OCI-M1 (cell line): ENCODE results near the gene LTBP1.
"Not testable (repeated sequence)": the region's sequence is repeated elsewhere in the genome, so short reads cannot be mapped to it uniquely, and the experiment has no call there.

Experiments
- DNase-seq: peaks from one replicate; lab custom pipeline; 2025; lab: John Stamatoyannopoulos, UW

Gene LTBP1

DNA sequence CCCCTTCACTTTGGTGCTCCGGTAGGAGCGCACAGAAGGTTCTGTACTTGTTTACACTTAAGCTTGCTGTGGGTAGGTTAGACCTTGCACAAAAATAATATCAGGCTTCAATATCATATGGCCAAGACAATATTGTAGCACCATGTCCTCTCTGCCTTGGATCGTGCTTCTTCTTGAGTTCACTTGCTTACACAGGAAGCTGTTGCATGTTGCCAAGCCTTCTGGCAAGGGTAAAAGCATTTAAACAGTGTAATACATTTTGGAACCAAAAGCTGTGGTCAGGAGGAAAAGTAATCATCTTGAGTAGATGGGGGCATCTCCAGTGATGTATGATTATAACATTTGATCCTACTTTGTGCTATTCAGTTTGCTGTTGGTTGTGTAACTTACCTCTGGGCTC is 197.5 kb downstream of the LTBP1 start:
- DNase-seq: no peak

DNA sequence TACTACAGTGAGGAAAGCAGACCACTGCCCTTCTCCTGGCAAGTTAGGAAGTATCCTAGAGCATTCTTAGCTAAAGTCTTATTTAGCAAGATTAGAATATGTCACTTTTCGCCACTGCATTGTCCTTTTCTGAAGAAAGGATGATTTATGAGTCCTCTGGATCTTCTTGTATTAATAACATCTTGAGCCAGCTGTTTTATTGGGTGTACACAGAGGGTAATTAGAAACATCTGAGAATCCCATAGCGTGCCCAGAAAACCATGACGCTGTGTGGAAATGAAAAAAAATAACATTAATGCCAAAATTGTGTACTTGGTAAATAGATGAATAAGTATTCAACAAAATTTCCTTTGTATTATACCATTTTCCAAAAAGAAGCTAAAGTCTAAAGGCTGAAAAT is 198.7 kb downstream of the LTBP1 start:
- no peak for DNase-seq

DNA sequence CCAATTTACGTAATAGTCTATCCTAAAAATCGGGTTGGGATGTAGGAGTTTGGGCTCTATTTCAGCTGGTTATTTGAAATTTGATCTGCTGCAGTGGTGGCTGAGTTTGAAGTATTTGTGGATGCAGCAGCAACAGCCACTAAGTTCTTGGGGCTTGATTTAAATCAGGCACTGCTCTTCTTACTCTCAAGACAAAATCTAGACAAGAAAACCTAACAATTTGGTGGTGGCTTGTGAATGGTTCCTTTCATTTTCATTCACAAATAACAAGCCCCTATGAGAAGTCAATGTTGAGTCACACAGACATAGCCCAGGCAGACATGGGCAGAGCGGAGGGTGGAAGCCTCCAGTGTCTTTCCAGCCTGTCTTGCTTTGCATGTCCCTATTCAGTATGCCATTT is 199.3 kb downstream of the LTBP1 start:
- no peak for DNase-seq

DNA sequence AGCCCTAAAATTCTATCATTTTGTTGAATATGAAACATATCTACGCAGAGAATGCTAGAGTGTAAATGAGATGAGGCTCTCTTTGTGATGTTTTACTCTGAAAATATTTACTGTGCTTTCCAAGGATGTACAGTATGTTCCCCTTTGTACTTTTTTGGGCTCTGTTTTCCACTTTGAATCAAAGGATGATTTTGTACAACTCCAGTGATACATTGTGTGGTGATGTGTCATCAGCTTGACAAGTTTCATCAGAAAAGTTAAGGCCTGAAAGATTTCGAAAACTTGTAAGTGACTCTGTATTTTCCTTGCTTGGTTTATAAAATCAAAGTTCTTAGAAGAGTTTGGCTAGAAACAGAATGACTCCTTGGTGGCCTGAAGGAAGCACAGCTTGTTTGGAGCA is 206.3 kb downstream of the LTBP1 start:
- no peak for DNase-seq

DNA sequence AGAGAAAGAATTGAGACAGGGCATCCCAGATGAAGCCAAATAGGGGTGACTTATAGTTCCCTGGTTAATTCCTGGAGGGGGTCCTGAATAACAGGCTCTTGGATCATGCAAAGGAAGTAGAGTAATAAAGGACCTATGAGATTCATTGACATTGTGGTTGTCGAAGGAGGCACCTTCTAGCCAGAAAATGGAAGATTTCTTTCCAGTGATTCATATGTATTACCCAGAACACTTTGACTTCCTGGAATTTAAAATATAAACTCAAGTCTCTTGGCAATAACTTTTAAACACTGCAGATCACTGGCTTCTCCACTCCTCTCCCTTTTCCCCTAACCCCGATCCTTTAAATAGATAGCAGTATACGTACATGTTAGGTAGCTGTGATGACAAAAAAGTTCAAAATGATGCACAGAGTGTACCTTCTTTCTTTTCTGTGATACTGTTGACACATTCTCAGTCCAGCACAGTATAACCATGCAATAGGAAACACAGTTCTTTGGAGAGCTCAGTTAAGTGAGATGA is 211.8 kb downstream of the LTBP1 start:
- no peak for DNase-seq

DNA sequence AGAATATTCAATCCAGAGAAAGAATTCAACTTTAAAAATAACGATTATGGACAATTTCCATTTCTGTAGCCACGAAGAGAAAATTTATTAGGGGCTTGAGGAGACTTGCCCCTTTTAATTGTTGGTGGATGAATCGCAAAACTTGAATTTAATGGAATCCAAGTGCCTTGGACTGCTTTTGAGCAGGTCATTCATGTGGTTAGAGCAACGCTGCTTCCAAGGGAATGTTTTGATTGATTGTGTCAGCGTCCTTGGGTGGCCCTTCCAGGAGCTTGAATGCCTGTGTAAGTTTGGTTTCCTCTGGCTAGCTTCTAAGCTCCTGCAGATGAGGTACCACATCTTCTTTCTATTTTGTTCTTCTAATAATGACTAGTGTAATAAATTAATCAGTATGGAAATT is 213.4 kb downstream of the LTBP1 start:
- no peak for DNase-seq

DNA sequence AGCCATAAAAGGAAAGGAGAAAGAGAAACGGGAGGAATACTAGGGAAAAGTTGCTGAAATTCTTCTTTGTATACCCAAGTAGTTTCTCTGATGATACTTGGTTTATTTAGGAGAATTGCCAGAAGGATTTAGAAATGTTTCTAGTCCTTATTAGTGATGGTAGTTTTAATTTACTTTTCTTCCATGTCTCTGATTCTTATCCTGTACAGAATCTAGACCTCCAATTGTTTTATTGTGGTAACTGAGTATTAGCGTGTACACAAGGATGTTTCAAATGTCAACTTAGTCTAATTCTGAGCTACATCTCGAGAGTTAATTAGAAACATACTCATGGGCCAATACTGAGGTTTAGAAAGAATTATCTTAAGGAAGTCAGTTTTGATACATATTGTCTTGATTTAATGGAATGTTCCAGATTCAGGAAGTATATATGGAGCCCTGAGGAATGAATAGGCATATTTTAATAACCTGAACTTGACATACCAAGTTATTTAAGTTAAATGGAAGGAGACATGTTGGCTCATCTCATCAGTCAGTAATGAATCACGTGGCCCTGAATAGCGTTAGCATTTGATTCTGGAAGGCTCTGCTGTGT is 219.6 kb downstream of the LTBP1 start:
- no peak for DNase-seq

DNA sequence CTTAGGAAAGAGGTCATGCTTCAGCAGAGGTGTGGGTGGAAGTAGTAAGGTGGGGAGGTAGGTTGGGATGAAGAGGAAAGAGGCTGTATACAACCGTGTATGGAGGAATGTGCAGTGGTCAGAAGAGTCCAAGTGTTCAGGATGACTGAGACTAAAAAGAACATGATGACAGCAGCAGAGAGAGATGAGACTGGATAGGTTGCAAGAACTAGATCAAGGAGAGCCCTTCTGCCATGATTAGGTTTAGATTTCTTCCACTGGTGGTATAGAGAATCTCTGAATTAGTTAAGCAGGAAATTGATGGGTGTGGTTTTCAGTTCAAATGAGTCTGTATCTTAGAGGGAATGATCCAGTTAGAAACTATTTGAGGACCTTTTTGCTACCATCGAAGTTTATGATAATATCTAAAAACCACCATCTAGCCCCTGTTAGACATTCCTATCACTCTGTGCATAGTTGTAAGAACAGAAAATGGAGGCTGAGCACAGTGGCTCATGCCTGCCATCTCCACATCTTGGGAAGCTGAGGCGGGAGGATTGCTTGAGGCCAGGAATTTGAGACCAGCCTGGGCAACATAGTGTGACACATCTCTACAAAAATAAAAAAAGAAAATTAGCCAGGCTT is 221.0 kb downstream of the LTBP1 start:
- DNase-seq: no peak

DNA sequence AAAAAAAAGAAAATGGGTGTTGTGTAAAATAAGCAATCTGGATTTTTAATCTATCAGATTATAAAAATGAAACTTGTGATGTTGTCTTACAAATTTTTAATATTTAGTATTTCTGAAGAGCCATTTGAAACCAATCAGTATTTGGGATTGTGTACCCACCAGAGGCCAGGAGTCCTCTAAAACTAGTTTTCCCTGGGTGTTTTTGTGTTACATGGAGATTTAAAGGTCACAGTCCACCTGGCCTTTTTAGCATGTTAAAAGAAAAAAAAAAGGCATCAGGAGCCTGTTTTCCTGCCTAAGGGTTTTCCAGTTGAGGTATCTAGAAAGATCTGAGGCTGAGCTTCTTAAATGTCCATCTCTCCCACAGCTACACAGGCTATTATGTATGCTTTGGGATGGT is 221.7 kb downstream of the LTBP1 start:
- no peak for DNase-seq

DNA sequence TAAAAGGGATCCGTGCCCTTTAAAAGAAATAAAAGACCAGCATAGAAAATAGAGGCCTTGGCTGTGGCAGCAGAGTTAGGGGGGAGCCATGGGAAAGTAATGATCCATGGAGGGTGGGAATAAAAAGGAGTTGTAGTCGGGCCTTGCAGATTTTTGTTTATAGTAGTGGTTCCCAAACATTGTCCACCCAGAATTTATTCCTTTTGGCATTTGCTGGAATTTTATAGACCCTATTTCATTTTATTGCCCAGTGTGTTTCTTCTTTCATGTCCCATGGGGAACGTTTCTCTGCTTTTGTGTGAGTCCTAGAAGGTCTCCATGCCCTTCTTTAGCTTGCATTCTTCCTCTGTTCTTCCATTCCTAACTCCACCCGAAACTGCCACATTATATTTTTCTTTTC is 222.2 kb downstream of the LTBP1 start:
- no peak for DNase-seq

DNA sequence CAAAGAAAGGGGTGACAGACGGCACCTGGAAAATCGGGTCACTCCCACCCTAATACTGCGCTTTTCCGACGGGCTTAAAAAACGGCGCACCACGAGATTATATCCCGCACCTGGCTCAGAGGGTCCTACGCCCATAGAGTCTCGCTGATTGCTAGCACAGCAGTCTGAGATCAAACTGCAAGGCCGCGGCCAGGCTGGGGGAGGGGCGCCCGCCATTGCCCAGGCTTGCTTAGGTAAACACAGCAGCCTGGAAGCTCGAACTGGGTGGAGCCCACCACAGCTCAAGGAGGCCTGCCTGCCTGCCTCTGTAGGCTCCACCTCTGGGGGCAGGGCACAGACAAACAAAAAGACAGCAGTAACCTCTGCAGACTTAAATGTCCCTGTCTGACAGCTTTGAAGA is 223.5 kb downstream of the LTBP1 start:
- not testable (repeated sequence) for DNase-seq

DNA sequence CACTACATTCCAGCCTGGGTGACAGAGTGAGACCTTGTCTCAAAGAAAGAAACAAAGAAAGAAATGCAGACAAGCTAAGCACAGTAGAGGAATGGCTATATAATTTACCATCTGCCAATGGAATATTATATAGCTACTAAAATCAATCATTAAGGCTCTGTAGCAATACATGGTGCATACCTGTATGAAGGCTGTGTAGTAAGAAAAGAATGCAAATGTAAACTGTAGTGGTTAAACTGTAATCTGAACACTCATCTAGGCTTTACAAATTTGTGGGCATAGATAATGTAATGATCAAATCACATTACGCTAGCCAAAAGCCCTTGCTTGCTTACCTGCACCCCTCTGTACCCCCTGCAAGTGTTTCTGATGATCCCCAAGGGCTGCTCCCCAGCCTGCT is 230.9 kb downstream of the LTBP1 start:
- no peak for DNase-seq

DNA sequence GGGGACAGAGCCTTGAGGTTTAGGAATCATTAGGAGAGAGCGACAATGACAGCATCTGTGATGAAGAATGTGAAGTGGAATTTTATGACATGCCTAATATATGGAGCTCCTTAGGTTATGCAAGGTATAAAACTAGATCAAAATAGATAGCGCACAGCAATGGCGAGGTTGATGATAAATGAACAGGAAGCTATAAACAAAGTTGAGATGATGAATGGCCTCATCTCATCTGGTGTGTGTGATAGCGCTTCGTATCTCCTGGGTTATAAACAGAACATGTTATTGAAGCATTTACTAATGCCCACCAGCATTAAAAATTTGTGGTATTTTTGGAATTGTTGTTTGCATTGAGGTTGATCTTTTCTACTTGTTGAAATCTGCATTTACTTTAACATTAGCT is 231.5 kb downstream of the LTBP1 start:
- DNase-seq: no peak

DNA sequence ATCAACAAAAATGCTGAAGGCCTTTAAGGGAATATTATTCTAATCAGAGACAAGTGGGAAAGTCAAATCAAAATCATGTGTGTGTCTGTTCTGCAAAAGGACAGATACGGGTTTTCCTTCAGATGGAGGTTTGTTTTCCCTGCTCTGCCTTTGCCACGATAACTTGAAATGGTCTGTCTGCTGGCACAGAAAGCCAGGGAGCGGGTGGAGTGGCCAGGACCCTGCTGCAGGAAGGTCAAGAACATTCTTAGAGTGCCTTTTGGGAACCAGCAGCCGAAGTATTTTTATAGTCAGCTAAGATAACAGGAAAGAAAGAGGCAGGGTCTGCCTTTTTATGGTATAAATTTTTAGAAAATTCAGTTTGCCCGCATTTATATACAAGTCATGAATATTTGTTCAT is 234.2 kb downstream of the LTBP1 start:
- no peak for DNase-seq

DNA sequence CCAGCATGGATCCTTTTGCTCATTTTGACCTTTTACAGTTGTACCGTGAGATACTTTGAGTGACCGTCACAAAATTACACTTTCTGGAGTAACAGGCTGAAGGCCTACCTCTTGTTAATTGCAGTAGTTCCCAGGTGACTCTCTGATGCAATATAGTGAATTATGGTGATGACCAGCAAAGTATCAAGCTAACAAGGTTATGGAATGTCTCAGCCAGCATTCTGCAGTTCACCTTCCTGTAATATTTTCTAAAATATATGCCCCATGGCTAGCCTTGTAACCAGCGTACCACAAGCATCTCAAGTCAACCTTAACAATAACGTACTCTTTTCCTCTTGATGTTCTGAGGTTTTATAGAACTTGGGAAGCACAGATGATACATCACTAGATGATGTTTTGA is 234.7 kb downstream of the LTBP1 start:
- no peak for DNase-seq

DNA sequence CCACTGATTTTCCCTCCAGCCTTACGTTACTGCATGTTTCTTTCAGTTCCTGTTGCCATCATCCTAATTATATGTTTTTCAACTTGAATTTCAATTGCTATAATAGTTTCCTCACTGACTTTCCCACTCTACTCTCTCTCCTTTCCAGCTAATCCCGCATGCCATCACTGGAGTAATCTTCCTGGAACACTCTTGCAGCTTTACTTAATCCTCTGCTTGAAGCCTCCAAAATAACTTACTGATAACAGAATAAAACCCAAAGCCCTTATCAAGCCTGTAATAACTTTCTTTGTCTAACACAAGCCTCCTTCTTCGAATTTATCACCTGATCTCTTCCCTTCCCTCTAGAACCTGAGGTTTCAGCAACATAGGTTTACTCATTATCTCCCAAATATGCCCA is 237.3 kb downstream of the LTBP1 start:
- no peak for DNase-seq

DNA sequence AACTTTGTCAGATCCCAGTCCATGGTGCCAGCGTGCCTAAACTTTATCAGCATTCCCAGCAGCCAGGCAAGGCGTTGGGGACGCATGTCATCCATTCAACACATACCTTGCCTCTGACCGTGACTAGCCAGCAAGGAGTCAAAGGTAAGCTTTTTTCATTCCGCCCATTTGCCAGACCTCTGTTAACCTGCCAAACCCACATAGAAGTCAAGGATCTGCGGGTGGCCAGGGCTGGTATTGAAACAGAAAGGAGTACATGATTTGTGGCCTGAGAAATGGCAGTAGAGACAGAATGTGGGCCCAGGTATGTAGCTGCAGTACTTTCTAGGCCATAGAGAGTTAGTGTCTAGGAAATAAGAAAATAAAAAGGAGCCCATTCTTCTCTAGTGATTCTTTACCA is 240.2 kb downstream of the LTBP1 start:
- DNase-seq: no peak

DNA sequence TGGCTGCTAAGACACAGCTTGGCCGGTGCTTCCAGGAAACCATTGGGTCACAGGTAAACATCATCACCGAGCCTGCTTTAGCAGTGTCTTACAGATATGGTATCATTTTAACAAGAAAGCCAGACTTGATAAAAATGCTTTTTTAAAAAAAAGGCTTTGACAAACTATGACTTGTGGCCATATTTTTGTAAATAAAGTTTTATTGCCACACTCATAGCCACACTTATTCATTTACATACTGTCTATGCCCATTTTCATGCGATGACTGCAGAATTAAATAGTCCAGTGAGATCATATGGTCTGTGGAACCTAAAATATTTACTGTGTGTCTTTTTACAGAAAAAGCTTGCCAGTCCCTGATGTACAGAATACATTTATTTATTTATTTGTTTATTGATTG is 242.0 kb downstream of the LTBP1 start:
- DNase-seq: no peak

DNA sequence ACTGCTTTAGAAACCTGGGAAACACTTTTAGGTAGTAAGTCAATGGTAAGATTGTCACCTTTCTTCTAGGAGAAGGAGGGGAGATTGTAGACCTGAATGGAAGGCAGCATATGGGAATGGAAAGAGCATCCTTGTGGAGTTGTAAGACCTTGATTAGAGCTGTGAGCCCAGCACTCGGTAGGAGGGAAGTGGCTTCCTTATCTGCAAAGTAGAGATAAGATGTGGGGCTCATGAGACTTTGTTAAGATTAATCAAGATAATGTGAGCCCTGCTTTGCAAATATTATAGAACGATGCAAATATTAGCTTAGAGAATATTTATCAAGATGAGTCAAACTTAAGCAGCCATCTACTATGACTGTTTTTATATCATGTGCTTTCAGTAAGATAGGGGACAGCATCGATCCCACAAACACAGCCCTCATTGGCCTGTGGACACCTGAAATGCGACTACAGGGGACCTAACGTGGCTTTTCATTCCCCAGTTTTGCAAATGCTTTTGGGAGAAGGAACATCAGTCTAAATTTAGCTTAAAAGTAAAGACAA is 243.7 kb downstream of the LTBP1 start:
- DNase-seq: no peak

DNA sequence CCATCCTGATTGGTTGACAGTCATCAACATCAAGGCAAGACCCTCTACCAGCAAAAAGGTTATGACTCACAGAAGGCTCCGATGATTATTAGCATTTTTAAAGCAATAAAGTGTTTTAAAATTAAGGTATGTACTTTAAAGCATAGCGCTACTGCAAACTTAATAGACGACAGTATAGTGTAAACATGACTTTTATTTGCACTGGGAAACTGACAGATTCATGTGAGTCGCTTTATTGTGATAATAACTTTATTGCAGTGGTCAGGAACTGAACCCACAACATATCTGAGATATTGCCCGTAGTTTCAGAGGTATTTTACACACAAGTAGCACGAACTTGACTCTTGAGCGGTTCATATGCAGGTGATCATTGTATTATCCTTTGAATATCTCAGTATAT is 249.1 kb downstream of the LTBP1 start:
- no peak for DNase-seq

DNA sequence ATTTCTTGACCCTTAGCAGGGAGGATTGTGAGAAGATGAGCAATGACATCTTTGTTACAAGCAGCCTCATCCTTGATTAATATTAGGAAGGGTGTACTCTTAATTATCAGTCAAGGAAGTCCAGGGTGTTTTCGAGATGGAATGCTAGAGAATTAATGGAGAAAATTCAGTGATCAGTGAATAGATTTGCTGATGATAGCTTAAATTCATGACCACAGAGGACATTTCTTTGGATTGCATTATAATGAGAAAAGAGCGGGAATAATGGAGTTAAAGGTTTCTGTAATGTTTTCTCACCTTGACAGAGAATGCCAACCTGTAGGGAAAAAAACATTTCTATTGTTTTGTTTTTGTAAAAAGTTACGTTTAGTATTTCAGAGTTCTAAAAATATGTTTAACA is 249.9 kb downstream of the LTBP1 start:
- no peak for DNase-seq

DNA sequence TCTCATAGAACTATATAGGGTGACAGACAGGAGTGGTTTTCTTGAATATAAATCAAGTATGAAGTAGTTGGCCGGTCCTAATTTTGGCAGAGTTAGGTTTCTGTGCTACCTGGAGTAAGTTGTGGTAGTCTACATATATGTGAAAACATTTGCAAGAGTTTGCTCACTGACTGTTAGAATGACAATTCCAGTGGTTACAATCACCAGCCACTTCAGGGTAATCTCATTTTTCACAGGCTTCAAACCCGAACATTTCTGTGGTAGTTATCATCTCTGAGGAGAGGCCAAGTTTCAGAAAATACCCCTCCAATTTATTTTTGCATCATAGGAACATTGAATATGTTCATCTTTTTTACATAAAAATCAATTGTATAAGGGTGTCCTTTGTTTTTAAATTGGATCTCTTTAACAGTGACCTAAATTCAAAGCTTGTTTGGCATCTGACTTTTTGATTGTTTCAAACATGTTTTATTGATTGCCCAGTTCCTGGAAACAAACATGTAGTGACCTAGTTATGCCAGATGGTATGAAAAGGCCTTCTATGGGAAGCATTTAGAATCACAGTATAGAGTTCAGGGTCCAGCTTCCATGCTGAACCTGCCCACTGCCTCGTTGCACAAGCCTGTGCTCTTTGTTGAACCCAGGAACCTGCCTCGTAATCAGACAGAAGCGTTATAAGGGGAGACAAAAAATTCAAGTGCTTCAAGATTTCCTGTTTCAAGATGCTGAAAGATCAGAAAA is 250.6 kb downstream of the LTBP1 start:
- DNase-seq: no peak
